CD4-positive, alpha-beta T cell treated with Interleukin-6 for 4 hours (primary cell): ENCODE measurements around the gene MTMR11.
"Not testable (repeated sequence)": the region's sequence is repeated elsewhere in the genome, so short reads cannot be mapped to it uniquely, and the experiment has no call there.

Source experiments
- DNase-seq: peaks from one replicate; pipeline ENCODE4 v3.0.0-alpha.2; 2020; ENCODE audit warnings: mixed read lengths

Gene MTMR11

DNA sequence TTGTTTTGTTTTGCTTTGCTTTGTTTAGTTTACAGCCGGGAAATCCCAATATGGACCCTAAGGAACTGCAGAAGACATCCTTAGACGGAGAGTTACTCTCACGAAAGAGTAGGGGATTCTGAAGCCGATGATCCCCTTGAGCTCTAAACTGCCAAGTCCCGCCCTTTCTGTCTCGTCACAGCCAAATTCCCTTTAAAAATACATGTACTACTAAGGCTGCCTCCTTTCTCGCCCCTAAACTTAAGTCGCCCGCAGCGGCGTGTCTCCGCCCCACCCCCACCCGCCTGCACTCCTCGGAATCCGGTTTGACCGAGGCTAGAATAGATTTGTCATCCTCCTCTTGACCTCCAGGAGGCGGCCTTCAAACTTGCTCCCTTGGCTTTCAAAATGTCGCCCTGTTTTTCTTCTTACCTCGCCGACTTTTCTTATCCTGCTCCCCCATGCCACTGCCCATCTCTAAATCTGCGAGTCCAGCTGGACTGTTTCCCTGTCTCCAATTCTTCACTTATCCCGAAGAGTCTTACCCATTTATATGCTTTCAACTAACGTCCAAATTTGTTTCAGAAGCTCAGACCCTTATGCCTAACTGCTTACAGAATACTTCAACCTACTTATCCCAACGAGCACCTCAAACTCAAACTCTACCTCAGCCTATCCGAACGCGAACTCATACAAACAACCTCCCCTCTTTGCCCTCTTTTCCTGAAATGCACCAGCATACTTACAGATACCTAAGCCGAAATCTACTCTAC lies 48.3 kb downstream of the MTMR11 start:
- DNase-seq, result peak; percentile 77

DNA sequence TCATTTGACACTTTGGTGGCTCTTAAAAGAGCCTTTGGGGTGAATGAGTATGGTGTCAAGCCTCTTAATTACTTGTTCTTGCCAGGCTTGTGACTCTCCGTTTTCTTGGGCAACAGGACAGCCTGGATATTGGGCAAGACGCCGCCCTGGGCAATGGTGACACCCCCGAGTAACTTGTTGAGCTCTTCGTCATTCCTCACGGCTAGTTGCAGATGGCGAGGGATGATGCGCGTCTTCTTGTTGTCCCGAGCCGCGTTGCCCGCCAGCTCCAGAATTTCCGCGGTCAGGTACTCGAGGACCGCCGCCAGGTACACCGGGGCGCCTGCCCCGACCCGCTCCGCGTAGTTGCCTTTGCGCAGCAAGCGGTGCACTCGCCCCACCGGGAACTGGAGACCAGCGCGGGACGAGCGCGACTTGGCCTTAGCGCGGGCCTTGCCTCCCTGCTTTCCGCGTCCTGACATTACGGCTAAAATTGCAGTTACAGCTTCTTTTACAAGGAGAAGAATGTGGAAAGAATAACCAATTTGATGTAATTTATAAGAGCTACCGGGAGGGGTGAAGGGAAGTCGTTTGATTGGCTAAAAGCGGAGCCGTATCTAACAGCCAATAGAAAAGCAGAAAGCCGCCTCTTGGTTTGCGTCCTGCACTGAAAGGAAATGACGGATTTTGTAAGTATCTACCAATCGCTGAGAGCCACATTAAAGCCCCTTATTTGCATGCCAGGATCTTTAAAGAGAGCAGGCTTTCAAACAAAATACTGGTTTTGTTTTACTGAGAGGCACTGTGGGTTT lies 49.0 kb downstream of the MTMR11 start:
- DNase-seq, result peak; percentile 78

DNA sequence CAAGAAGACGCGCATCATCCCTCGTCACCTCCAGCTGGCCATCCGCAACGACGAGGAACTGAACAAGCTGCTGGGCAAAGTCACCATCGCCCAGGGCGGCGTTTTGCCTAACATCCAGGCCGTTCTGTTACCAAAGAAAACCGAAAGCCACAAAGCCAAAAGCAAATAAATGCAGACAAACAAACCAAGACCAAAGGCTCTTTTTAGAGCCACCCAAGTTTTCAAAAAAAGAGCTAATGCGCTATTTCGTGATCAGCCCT lies 49.6 kb downstream of the MTMR11 start:
- not testable (repeated sequence) for DNase-seq

DNA sequence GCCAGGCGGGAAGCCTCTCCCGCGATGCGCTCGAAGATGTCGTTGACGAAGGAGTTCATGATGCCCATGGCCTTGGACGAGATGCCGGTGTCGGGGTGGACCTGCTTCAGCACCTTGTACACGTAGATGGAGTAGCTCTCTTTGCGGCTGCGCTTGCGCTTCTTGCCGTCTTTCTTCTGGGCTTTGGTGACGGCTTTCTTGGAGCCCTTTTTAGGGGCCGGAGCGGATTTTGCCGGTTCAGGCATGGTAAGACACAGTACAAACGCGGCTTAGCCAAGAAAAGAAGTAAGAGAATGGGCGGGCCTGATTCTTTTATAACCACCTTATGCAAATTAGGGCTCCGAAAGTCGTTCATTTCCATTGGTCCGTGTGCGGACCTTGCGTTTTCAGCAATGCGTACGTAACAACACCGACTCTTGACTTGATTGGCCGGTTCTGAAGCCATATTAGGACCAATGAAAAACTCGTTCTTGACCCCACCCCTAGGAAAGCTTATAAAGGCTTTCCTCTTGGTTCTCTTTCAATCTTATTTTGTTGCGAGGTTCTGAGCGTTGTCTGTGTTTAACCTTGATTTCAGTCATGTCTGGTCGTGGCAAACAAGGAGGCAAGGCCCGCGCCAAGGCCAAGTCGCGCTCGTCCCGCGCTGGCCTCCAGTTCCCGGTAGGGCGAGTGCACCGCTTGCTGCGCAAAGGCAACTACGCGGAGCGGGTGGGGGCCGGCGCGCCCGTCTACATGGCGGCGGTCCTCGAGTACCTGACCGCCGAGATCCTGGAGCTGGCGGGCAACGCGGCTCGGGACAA lies 50.1 kb downstream of the MTMR11 start:
- peak; percentile 84 for DNase-seq

DNA sequence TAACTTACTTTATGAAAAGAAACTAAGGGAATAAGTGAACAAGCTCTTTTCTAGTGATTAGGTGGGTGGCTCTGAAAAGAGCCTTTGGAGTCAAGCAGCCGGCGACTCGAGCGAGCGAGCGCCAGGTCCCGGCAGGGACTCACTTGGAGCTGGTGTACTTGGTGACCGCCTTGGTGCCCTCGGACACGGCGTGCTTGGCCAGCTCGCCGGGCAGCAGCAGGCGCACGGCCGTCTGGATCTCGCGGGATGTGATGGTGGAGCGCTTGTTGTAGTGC lies 50.6 kb downstream of the MTMR11 start:
- not testable (repeated sequence) for DNase-seq

DNA sequence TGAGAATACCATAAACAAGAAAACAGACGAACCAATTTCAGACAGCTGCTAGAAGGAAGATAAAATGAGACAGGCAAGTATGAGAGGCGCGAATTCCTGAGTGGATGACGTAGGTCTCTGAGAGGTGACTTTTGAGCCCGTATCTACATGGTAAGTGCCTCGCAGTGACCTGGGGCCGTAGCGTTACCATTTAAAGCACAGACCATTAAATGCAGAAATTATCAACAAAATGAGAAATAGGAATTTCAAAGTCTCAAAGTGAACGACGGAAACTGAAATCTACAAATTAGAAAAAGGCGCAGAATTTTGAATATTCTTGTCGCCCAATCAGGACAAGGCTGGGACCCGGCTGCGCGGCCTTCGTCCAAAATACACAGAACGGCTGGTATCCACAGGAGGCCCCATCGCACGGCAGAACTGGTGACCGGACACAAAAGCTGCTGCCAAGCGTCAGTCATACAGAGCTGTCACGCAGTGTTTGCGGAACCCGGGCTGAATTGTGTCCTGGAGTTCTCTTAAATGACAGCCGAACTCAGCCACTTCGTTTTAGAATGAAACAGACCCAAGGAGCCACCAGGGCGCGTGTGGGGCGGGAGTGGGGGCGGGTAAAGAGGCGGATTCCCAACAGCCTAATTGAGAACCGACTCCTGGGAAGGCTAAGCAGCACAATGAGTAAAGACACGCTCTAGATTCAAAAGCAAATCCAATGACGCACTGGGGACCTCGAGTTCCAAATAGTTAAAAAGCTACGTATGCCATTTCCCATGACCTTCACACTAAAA lies 51.1 kb downstream of the MTMR11 start:
- peak; percentile 67 for DNase-seq

DNA sequence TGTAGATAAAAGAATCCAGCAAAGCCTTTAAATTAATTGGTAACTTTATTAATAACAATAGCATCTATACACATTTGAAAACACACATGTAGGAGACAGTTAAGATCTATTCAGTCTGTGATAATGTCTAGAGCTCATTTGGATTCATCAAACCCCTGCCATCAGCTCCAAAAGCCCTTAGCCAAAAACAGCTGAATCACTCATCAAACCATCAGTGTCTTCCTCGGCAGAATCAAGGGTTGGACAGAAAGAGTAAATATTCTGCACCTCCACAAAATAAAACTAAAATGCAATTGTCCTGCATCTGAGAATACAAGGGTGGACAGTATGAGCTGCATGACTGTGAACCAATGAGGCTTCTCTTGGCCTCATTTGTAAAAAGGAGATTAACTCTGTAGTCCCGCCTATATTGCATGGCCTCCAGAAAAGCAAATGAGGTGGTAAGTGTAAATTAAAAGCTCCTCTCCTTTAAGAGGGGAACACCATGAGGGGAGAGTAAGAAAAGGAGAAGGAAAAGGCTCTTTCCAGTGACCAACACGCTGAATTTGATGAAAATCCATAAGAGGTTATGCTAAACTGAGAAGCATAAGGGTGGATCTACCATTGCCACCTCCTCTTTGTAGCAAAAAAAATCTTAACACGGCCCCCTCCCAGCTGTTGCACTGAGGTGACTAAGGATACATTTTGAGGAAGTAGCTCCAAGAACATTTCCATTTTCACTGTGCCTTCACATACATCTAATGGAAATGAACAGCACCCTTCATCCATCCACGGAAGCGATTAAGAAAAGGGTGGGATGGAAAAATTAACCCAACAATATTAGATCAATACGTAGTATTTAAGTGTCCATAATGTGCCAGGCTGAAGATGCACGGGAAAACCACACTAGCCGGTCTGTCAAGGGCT lies 52.0 kb downstream of the MTMR11 start:
- DNase-seq, result no peak

DNA sequence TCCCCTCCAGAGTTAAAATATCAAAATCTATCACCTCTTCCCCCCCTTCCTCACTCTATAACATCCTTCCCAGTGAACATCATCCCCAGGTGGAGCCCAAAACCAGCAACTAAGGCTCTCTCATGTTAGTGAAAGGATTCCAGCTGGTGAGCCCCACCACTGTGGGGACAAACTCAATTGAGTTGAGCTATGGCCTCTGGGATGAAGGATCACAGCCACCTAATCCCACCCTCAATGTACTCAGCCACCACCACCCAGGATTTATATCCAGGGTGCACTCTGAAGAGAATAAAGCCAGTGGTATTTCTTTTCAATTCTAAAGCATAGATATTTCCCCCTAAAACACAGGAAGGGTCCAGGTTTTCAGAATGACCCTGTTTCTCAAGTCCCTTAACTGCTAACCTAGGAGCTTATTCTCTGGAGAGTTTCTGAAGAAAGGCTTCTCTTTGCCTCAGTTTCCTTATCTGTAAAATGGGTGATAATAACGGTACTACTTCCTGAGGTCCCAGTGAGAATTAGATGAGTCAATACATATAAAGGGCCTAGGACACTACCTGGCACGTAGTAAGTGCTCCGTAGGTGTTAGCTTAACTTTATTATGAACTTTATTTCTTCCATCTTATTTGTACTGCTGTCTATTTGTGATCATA lies 53.0 kb downstream of the MTMR11 start:
- no peak for DNase-seq

DNA sequence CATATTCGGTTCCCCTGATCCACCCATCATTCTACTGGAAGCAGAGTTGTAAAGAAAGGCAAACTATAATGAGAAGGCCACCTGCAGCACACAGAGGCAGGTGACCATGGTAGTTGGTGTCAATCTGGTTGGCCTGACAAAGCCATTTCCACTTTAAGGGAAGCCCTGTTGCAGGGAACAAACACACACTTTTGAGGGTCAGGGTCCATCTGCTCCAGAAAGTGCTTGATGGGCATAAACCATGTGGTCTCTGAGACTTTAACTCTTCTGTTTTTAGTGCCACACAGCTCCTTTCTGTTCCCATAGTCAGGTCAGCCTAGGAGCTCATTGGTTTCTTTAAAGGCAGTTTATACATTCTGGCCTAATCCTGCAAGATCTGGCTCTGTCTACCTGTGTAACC lies 54.8 kb downstream of the MTMR11 start:
- no peak for DNase-seq

DNA sequence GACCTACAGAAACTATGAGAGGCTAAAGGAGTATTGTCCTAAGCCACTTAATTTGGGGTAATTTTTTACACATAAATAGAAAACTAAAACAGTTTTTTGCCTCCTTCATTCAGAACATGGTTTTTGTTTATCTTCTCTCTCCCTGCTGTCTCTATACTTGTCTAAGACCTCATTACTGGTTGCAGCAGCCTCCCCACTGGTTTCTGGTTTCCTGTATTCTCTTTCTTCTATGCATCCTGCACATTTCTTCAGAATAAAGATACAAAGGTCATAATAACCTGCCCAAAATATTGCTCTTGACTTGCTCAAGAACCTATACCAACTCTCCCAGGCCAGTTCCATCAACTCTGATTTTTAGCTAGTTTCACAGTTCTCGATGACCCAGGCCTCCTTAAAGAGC lies 57.1 kb downstream of the MTMR11 start:
- peak; percentile 51 for DNase-seq
